Occipital lobe (tissue), 2 donors: ENCODE data around the gene SLC27A1. TPM values are rescaled to one million over a fixed set of nuclear protein-coding genes. Genes with fewer than 3 reads are reported as not detected.
"Not testable (repeated sequence)": the region's sequence is repeated elsewhere in the genome, so short reads cannot be mapped to it uniquely, and the experiment has no call there.

ENCODE experiments used
- DNase-seq: peaks from one replicate; lab custom pipeline; 2025; lab: John Stamatoyannopoulos, UW
- total RNA-seq: library from RNA; depleted of rRNA; stranded (reverse); fragments of >200 nt; gene quantifications from one replicate; pipeline ENCODE4 v1.2.3, GENCODE V29; 2014

Gene SLC27A1
- total RNA-seq, 1 donor from 2014 or later, result 14.2 TPM

- DNase-seq, result no peak
Observed at GRCh38 chr19:17456127-17456526, 14.2 kb upstream of the SLC27A1 start.

DNA sequence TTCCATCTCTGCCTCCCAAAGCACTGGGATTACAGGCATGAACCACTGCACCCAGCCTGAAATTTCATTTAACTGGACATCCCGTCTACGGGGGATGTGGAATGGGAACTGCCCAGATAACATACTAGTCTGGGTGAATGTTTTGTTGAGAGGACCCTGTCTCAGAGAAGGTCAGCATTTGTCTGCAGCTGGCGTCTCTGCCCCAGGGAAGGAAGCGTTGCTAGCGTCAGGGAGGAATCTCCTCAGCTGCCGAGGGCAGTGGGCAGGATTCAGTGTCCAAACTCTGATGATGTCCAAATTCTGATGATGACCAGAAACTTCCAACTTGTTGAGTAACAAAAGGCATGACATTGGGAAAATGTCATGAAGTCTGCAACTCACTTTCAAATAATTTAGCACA is 12.7 kb upstream of the SLC27A1 start:
- DNase-seq, result no peak

DNA sequence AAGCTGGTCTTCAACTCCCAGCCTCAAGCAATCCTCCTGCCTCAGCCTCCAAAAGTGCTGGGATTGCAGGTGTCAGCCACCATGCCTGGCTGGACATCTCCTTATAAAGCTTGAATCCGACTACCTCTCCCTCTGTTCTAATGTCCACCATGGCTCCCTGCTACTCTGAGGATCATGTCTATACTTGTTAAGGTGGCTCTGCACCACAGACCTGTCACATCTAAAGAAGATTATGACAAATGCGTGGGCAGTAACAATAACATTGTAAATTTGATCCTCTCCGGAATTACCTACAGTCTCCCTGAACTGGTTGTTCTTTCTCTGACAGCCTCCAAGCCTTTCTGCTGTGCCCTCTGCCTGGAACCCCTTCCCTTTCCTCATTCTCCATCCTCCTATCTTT is 11.4 kb upstream of the SLC27A1 start:
- no peak for DNase-seq

- no peak for DNase-seq
Observed at GRCh38 chr19:17460372-17461230, 9.7 kb upstream of the SLC27A1 start, which contains the start of gene NXNL1. Gene NXNL1, minus strand, starts transcription at chr19:17460926. Its CDS starts 57 bp downstream, at chr19:17460869.

GRCh38 chr19:17466487-17466850 is 3.9 kb upstream of the SLC27A1 start:
- DNase-seq, result no peak

DNA sequence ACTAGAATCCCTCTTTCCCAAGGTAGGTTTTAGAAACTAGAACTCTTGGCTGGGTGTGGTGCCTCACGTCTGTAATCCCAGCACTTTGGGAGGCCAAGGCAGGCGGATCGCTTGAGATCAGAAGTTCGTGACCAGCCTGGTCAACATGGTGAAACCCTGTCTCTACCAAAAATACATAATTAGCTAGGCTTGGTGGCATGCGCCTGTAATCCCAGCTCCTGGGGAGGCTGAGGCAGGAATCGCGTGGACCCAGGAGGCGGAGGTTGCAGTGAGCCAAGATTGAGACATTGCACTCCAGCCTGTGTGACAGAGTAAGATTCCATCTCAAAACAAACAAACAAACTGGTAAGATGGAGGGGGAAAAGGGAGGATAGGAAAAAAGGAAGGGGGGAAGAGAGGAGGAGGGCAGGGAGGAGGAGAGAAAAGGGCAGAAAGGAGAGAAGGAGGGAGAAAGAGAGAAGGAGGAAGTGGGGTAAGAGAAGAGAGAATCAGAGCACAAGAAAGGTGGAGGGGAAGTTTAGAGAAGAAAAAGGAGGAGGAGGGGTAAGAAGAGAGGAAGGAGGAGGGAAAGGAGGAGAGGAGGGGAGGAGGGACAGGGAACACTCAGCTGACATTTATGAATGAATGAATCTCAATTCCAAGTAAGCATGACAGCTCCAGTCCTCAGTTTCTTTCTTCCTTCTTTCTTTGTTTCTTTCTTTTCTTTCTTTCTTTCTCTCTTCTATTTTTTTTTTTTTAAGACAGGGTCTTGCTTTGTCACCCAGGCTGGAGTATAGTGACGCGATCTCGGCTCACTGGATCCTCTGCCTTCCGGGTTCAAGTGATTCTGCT is 2.6 kb upstream of the SLC27A1 start:
- no peak for DNase-seq

DNA sequence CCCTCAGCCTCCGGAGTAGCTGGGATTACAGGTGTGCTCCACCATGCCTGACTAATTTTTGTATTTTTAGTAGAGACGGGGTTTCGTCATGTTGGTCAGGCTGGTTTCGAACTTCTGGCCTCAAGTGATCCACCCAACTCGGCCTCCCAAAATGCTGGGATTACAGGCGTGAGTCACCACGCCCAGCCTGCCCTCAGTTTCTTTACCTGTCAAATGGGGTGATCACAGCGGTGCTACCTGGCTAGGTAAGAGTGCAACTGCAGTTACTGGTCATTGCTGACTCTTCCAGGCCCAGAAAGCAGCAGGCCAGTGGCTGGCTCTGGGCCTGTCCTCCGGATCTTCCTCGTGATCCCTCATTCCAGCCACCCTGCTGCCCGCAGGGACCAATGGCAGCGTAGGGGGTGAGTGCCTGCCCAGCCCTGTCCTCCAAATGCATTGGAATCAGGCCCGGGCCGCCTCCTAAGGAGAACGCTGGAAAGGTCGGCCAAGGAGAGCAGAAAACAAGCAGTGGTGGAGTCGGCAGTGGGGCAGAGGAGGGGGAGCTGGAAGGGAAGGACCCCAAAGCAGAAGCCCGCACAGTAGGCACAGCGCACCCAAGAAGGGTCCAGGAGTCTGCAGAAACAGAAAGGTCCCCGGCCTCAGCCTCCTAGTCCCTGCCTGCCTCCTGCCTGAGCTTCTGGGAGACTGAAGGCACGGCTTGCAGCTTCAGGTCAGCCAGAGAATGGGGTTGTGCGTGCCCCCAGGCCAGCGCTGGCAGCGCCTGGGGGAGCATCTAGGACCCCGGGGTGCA is 1.8 kb upstream of the SLC27A1 start:
- no peak for DNase-seq

DNA sequence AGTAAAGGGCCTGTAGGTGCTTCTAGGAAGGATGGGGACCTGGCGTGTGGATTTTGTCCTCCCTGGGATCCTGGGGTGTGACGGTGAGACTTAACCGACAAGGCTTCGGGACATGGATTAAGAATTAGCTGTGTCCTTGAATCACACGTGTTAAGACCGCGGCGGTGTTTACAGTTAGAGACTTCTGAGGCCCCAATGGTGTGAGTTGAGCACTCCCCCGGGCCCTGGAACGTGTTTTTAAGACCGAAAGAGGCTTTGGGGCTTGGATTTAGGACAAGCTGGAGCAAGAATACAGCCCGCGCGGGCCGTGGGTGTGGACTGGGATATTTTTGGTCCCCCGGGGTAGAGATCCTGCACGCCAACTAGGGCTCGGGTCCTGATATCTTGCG is 1.2 kb upstream of the SLC27A1 start:
- DNase-seq, result no peak

- DNase-seq, result peak; percentile 97
Observed at GRCh38 chr19:17469481-17470067, 750 bp upstream of the SLC27A1 start.

DNA sequence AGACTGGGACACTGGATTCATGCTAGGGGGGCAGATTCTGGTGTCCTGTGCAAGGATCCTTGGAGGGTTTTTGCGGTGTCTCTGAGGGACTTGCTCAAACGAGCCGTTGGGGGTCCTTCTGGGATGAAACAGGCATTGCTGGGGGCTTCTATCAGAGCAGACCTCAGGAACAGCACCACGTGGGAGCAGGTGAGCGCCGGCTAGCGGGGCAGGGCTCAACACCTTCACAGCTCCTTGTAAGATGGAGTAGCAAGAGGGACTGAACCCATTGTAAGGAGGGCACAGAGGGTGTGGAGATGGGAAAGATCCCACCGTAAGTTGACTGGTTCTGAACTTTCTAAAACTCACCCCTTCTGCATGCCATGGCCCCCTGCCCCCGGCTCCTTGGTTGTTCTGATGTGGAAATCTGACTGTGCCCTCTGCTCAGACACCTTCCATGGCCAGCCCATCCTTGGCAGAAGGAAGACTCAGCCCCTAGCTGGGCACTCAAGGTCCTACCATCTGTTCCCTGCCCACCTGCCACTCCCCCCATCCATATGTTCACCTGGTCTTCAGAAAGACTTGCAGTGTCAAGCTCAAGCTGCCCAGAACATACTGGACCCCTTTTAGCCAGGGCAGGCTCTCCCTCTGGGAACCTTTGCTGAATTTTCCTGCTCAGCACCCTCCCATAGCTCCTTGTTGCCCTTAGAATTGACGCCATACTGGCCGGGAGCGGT is 1.2 kb downstream of the SLC27A1 start:
- DNase-seq, result no peak

DNA sequence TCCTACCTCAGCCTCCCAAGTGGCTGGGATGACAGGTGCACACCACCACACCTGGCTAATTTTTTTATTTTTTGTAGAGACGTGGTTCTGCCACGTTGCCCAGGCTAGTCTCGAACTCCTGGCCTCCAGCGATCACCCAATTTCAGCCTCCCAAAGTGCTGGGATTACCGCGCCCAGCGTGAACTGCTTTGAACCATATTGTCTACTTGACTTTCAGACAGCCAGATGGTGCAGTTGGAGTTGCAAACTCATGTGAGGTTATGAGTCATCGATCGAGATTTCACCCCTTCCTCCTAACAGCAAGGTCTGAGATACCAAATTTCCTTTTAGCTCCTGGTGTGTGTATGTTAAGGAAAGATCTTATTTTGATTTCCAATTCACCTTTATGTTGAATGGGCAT is 2.7 kb downstream of the SLC27A1 start:
- DNase-seq, result no peak

DNA sequence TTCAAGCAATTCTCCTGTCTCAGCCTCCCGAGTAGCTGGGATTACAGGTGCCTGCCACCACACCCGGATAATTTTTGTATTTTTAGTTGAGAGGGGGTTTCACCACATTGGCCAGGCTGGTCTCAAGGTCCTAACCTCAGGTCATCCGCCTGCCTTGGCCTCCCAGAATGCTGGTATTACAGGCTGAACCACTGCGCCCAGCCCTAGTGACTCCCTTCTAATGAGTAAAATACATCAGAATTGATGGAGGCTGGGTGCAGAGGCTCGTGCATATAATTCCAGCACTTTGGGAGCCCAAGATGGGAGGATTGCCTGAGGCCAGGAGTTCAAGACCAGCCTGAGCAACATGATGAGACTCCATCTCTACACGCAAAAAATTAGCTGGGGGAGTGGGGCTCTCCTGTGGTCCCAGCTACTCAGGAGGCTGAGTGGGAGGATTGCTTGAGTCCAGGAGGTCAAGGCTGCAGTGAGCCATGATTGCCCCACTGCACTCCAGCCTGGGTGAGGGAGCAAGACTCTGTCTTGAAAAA is 4.8 kb downstream of the SLC27A1 start:
- DNase-seq, result not testable (repeated sequence)

DNA sequence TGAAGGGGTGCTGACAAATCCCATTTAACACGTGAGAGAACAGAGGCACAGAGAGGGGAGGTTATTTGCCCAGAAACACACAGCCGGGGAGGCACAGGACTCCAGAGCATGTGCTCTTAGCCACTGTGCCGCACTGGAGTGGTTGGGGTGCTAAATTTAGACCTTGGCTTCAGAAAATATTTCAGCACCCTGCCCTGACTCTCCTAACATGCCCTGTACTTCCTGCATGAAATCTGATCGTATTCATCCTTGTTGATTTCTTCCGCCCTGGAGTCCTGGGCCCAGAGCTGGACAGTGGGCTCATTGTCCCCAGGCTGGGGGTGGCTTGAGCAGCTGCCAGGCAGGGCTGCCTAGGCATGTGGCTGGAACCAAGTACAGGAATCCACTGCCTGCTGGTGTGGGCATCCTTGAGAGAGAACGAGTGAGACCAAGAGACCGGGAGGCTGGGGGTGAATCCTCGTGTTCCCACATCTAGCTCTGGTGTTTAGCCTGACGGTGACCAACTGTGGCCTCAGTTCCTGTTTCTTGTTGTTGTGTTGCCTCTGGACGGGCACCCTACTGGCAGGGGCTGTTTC is 5.3 kb downstream of the SLC27A1 start:
- peak; percentile 79 for DNase-seq

DNA sequence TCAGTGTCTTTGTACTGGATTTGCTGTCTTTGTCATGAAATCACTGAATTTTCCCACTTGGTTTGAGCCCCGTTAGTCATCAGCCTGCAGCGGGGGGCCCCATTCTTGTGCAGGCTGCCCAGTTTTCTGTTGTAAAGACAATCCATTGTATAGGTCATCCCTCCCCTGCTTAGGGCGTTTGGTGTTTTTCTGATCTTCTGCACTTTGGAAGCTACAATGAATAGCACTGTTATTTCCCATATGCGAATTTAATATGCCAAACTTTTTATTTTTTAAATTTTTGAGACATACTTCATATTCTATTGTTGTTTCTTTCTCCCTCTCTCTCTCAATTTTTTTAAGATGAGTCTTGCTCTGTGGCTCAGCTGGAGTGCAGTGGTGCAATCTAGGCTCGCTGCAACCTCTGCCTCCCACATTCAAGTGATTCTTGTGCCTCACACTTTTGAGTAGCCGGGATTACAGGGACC is 9.0 kb downstream of the SLC27A1 start:
- DNase-seq, result no peak

DNA sequence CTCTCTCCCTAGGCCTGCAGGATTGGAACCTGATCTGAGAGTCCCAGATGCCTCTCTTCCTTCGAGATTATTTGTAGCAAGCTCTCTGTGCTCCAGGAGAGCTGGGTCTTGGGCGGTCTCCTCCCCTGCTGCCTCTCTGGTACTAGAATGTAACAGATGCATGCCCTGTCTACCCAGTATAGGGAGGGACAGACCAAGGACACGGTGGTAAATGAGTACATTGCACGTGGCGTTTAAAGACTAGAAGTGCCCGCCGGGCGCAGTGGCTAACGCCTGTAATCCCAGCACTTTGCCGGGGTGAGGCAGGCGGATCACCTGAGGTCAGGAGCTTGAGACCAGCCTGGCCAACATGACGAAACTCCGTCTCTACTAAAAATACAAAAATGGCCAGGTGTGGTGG is 11.7 kb downstream of the SLC27A1 start:
- no peak for DNase-seq

GRCh38 chr19:17482877-17483604 is 12.7 kb downstream of the SLC27A1 start:
- no peak for DNase-seq

- no peak for DNase-seq
Observed at GRCh38 chr19:17483605-17484002, 13.3 kb downstream of the SLC27A1 start.

- DNase-seq, result no peak
Observed at GRCh38 chr19:17484520-17485185, 14.3 kb downstream of the SLC27A1 start.
